ENCODE measurements around the gene BRD7. TPM values are rescaled to one million over a fixed set of nuclear protein-coding genes. Genes with fewer than 3 reads are reported as not detected.

Gene BRD7
- total RNA-seq (2021; ENCODE audit: unreplicated experiment) (45.6 TPM), Bru-seq, nascent RNA (percentile 84 among the genes with signal in this experiment), BruChase-seq, experiment 1, labeled RNA remaining after a 2-hour chase (percentile 73 among the genes with signal in this experiment), BruChase-seq, experiment 2, labeled RNA remaining after a 6-hour chase (percentile 78 among the genes with signal in this experiment)
- polyA plus RNA-seq (2012; ENCODE audit: insufficient read length), result 27.0 TPM
- long read RNA-seq, full-length matches to known transcripts, result 27 of 60 reads
- long read RNA-seq, partial matches to known transcripts, result 28 of 60 reads
- long read RNA-seq, other reads (novel, unspliced or antisense), result 5 of 60 reads

DNA sequence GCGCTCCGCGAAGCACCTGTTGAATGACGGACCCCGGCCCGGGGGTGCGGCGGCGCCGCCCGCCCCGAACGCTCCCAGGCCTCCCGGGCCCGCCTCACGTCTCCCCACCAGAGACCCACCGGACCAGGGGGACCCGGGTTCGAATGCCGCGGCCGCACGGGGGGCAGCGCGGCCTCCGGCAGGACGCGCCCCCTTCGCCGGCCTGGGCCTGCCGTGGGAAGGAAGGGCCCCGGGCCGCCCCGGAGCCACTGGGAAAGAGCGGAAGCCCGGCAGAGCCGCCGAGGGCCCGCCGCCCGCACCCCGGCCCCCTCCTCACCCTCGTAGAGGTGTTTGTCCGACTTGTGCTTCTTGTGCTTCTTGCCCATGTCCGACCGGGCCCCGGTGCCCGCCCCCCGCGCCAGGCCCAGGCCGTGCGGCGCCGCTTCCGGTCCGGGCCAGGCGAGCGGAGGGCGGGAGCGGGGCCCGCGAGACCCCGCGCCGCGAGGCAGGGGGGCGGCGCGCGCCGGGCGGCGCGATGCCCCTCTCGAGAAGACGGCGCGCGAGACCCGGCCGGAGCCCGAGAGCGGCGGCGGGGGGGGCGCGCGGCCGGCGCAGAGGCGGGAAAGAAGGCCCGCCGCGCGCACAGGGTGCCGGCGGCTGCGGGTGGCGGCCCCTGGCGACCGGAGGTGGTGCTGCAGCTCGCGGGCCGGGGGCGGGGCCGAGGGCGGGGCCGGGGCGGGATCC, at the start of gene BRD7:
Gene BRD7 (minus strand): TSS at position 579 of the 723 bp plus-strand sequence. CDS start 214 bp downstream, at position 365.
- TF ChIP-seq, protein P1, sequence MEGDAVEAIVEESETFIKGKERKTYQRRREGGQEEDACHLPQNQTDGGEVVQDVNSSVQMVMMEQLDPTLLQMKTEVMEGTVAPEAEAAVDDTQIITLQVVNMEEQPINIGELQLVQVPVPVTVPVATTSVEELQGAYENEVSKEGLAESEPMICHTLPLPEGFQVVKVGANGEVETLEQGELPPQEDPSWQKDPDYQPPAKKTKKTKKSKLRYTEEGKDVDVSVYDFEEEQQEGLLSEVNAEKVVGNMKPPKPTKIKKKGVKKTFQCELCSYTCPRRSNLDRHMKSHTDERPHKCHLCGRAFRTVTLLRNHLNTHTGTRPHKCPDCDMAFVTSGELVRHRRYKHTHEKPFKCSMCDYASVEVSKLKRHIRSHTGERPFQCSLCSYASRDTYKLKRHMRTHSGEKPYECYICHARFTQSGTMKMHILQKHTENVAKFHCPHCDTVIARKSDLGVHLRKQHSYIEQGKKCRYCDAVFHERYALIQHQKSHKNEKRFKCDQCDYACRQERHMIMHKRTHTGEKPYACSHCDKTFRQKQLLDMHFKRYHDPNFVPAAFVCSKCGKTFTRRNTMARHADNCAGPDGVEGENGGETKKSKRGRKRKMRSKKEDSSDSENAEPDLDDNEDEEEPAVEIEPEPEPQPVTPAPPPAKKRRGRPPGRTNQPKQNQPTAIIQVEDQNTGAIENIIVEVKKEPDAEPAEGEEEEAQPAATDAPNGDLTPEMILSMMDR (IDR thresholded peaks at IDR 0.05), result peak; percentile 83
- TF ChIP-seq, protein P2, sequence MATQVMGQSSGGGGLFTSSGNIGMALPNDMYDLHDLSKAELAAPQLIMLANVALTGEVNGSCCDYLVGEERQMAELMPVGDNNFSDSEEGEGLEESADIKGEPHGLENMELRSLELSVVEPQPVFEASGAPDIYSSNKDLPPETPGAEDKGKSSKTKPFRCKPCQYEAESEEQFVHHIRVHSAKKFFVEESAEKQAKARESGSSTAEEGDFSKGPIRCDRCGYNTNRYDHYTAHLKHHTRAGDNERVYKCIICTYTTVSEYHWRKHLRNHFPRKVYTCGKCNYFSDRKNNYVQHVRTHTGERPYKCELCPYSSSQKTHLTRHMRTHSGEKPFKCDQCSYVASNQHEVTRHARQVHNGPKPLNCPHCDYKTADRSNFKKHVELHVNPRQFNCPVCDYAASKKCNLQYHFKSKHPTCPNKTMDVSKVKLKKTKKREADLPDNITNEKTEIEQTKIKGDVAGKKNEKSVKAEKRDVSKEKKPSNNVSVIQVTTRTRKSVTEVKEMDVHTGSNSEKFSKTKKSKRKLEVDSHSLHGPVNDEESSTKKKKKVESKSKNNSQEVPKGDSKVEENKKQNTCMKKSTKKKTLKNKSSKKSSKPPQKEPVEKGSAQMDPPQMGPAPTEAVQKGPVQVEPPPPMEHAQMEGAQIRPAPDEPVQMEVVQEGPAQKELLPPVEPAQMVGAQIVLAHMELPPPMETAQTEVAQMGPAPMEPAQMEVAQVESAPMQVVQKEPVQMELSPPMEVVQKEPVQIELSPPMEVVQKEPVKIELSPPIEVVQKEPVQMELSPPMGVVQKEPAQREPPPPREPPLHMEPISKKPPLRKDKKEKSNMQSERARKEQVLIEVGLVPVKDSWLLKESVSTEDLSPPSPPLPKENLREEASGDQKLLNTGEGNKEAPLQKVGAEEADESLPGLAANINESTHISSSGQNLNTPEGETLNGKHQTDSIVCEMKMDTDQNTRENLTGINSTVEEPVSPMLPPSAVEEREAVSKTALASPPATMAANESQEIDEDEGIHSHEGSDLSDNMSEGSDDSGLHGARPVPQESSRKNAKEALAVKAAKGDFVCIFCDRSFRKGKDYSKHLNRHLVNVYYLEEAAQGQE (IDR thresholded peaks at IDR 0.05; ENCODE audit: insufficient read depth in 1 of 2, low read depth in 2 of 2, low read length in 1 of 2), result no peak
- TF ChIP-seq SIN3A (IDR thresholded peaks at IDR 0.05; ENCODE audit: borderline replicate concordance, insufficient read depth, low read depth, low read length) (no peak), TCF7L2 (IDR thresholded peaks at IDR 0.05; ENCODE audit: low read depth, low read length) (no peak), POLR2AphosphoS5 (IDR thresholded peaks at IDR 0.05; ENCODE audit: low read depth, low read length) (no peak)
- no TSS peak for BruUV-seq (replicated peaks)
- Histone ChIP-seq H3K4me1 (ENCODE audit: control insufficient read depth, insufficient read depth, low read length) (no peaks in the 10 kb centered on the region), H3K4me3 (ENCODE audit: low read depth in 2 of 2, low read length in 2 of 2) (peak within 1 kb of the TSS; percentile 70 to 74), H3K27me3 (ENCODE audit: control insufficient read depth, insufficient read depth, low read length) (no peaks in the 10 kb centered on the region), H3K27ac (ENCODE audit: low read length) (peak within 1 kb of the TSS; percentile 44), H3K9me3 (ENCODE audit: control insufficient read depth, insufficient read depth, low read depth, low read length) (no peaks in the 10 kb centered on the region), H3K36me3 (ENCODE audit: control insufficient read depth, insufficient read depth, low read length) (peaks cover 3% of the 10 kb centered on the region)
- ChIA-PET POLR2A (no interaction called here), CTCF (interaction anchor here (0.7 kb wide), 1 partner anchor 74 kb away, joined by 5 read pairs; no protein-coding TSS in a partner anchor)
- peak; percentile 89 for ATAC-seq
- in situ Hi-C loops (cut with HindIII; ENCODE audit: low pct_unique_long_range_greater_than_20kb, low sequenced_read_pairs), result no loop called here
- intact Hi-C loops (cut with micrococcal nuclease; ENCODE audit: unreplicated experiment), result no loop called here
- no peak for DNase-seq (ENCODE audit: low read depth, low spot score)

DNA sequence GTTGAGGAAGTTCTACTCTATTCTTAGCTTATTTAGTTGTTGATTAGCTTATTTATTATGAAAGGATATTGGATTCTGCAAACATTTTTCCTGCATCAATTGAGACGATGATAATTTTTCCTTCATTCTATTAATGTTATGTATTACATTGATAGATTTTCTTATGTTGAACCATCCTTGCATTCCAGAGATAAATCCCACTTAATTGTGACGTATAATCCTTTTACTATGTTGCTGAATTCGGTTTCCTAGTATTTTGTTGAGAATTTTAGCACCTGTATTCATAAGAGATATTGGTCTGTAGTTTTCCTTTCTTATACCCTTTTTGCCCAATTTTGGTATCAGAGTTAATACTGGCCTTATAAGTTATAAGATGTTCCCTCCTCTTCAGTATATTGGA, 47.6 kb upstream of the BRD7 start:
- Histone ChIP-seq H3K27me3 (ENCODE audit: control insufficient read depth, insufficient read depth, low read length) (no peaks in the 10 kb centered on the region), H3K9me3 (ENCODE audit: control insufficient read depth, insufficient read depth, low read depth, low read length) (peaks cover 4% of the 10 kb centered on the region; the same call in 1 of the 2 replicates), H3K36me3 (ENCODE audit: control insufficient read depth, insufficient read depth, low read length) (no peaks in the 10 kb centered on the region), H3K27ac (ENCODE audit: low read length) (no peak overlapping the region), H3K4me3 (ENCODE audit: low read depth in 2 of 2, low read length in 2 of 2) (no peak overlapping the region), H3K4me1 (ENCODE audit: control insufficient read depth, insufficient read depth, low read length) (no peaks in the 10 kb centered on the region)
- DNase-seq (ENCODE audit: low read depth, low spot score) (no peak), ATAC-seq (no peak)
- TF ChIP-seq, protein P2 (IDR thresholded peaks at IDR 0.05; ENCODE audit: insufficient read depth in 1 of 2, low read depth in 2 of 2, low read length in 1 of 2), result no peak
- TF ChIP-seq TCF7L2 (IDR thresholded peaks at IDR 0.05; ENCODE audit: low read depth, low read length) (no peak), SIN3A (IDR thresholded peaks at IDR 0.05; ENCODE audit: borderline replicate concordance, insufficient read depth, low read depth, low read length) (no peak), POLR2AphosphoS5 (IDR thresholded peaks at IDR 0.05; ENCODE audit: low read depth, low read length) (no peak)
- TF ChIP-seq, protein P1 (IDR thresholded peaks at IDR 0.05), result no peak
- ChIA-PET CTCF (no interaction called here), POLR2A (no interaction called here)
- BruUV-seq (replicated peaks), result no TSS peak
- in situ Hi-C loops (cut with HindIII; ENCODE audit: low pct_unique_long_range_greater_than_20kb, low sequenced_read_pairs) (no loop called here), intact Hi-C loops (cut with micrococcal nuclease; ENCODE audit: unreplicated experiment) (no loop called here)
